WTC11 (cell line): ENCODE data around the gene SCIN. TPM values are rescaled to one million over a fixed set of nuclear protein-coding genes. Genes with fewer than 3 reads are reported as not detected.

Experiments used
- ATAC-seq: fragments of 200-7000 bp; cut with Tn5 transposase; 2 replicates; pipeline ENCODE4 v1.10.0; 2021; ENCODE audit warnings: mild to moderate bottlenecking, moderate library complexity
- CTCF ChIA-PET: fragments of 300-600 bp; sonication (Branson Sonifier 250); formaldehyde crosslinking; loops from one replicate; lab custom pipeline; 2021; ENCODE audit warnings: antibody characterized with exemption; lab: Charles Lee
- POLR2A ChIA-PET: fragments of 350-600 bp; sonication (Branson Sonifier 250); formaldehyde crosslinking; loops from one replicate; lab custom pipeline; 2021; ENCODE audit warnings: antibody characterized with exemption; lab: Charles Lee
- DNase-seq: peaks from one replicate; pipeline ENCODE4 v3.0.0; 2021; ENCODE audit warnings: low spot score
- H3K27ac Mint-ChIP-seq: 2 replicates; pipeline ENCODE4 v1.8.0; 2021; ENCODE audit warnings: mixed read lengths
- H3K27me3 Mint-ChIP-seq: 2 replicates; pipeline ENCODE4 v1.8.0; 2021; ENCODE audit warnings: low read depth, mild to moderate bottlenecking, moderate library complexity, mixed read lengths
- H3K36me3 Mint-ChIP-seq: 2 replicates; pipeline ENCODE4 v1.8.0; 2021; ENCODE audit warnings: mixed read lengths
- H3K4me1 Mint-ChIP-seq: 2 replicates; pipeline ENCODE4 v1.8.0; 2022; ENCODE audit warnings: mixed read lengths
- H3K4me3 Mint-ChIP-seq: 2 replicates; pipeline ENCODE4 v1.8.0; 2021; ENCODE audit warnings: mild to moderate bottlenecking, moderate library complexity, mixed read lengths
- H3K9me3 Mint-ChIP-seq: 2 replicates; pipeline ENCODE4 v1.8.0; 2021; ENCODE audit warnings: mixed read lengths
- ATF2 ChIP-seq: sonication (generic); formaldehyde crosslinking; IDR thresholded peaks from 2 replicates; pipeline ENCODE4 v1.8.1; 2022; ENCODE audit warnings: low read depth, missing genetic modification reagents, borderline replicate concordance
- CREM ChIP-seq: sonication (generic); formaldehyde crosslinking; IDR thresholded peaks from 2 replicates; pipeline ENCODE4 v1.8.1; 2022; ENCODE audit warnings: mild to moderate bottlenecking, missing genetic modification reagents, moderate library complexity
- CTCF ChIP-seq: fragments of 200-600 bp; IDR thresholded peaks from 2 replicates; pipeline ENCODE4 v1.8.0; 2022; ENCODE audit warnings: antibody characterized with exemption
- E2F5 ChIP-seq: sonication (generic); formaldehyde crosslinking; IDR thresholded peaks from 2 replicates; pipeline ENCODE4 v1.8.1; 2022; ENCODE audit warnings: mild to moderate bottlenecking, moderate library complexity, missing genetic modification reagents
- ELF4 ChIP-seq: sonication (generic); formaldehyde crosslinking; IDR thresholded peaks from 2 replicates; pipeline ENCODE4 v1.8.1; 2022; ENCODE audit warnings: low read depth, mild to moderate bottlenecking, moderate library complexity, missing genetic modification reagents
- IRF2 ChIP-seq: sonication (generic); formaldehyde crosslinking; IDR thresholded peaks from 2 replicates; pipeline ENCODE4 v1.8.0; 2022; ENCODE audit warnings: low read depth, missing genetic modification reagents, borderline replicate concordance
- MAX ChIP-seq: sonication (generic); formaldehyde crosslinking; IDR thresholded peaks from 2 replicates; pipeline ENCODE4 v1.8.0; 2022; ENCODE audit warnings: mild to moderate bottlenecking, missing genetic modification reagents
- NFATC4 ChIP-seq: fragments of 250-450 bp; sonication (Bioruptor Pico); IDR thresholded peaks from 2 replicates; pipeline ENCODE4 v1.9.0; 2021; ENCODE audit warnings: mild to moderate bottlenecking
- OVOL2 ChIP-seq: fragments of 250-450 bp; sonication (Bioruptor Pico); IDR thresholded peaks from 2 replicates; pipeline ENCODE4 v1.9.0; 2021; ENCODE audit warnings: mild to moderate bottlenecking, borderline replicate concordance
- SMAD4 ChIP-seq: sonication (generic); formaldehyde crosslinking; IDR thresholded peaks from 2 replicates; pipeline ENCODE4 v1.8.0; 2022; ENCODE audit warnings: mild to moderate bottlenecking, missing genetic modification reagents
- TEAD4 ChIP-seq: sonication (generic); formaldehyde crosslinking; IDR thresholded peaks from 2 replicates; pipeline ENCODE4 v1.8.0; 2022; ENCODE audit warnings: mild to moderate bottlenecking, missing genetic modification reagents
- ZNF219 ChIP-seq: sonication (generic); formaldehyde crosslinking; IDR thresholded peaks from 2 replicates; pipeline ENCODE4 v1.8.0; 2023; ENCODE audit warnings: missing genetic modification reagents, mild to moderate bottlenecking, borderline replicate concordance
- total RNA-seq: library from RNA; stranded (reverse); gene quantifications from 3 replicates; pipeline ENCODE4 v1.2.3, GENCODE V29; 2021
- TF ChIP-seq, protein P1 (sequence below): sonication (generic); formaldehyde crosslinking; IDR thresholded peaks from 2 replicates; pipeline ENCODE4 v1.8.0; 2022; ENCODE audit warnings: mild to moderate bottlenecking, missing genetic modification reagents
- TF ChIP-seq, protein P2 (sequence below): sonication (generic); formaldehyde crosslinking; IDR thresholded peaks from 2 replicates; pipeline ENCODE4 v1.8.0; 2023; ENCODE audit warnings: missing genetic modification reagents, mild to moderate bottlenecking, borderline replicate concordance
- TF ChIP-seq, protein P3 (sequence below): sonication (generic); formaldehyde crosslinking; IDR thresholded peaks from 2 replicates; pipeline ENCODE4 v1.8.1; 2022; ENCODE audit warnings: mild to moderate bottlenecking, missing genetic modification reagents, moderate library complexity, borderline replicate concordance
- TF ChIP-seq, protein P4 (sequence below): sonication (generic); formaldehyde crosslinking; IDR thresholded peaks from 2 replicates; pipeline ENCODE4 v1.8.0; 2023; ENCODE audit warnings: mild to moderate bottlenecking, missing genetic modification reagents

SCIN gene
- total RNA-seq, 1 experiment from 2014 or later: 0.98 TPM

DNA sequence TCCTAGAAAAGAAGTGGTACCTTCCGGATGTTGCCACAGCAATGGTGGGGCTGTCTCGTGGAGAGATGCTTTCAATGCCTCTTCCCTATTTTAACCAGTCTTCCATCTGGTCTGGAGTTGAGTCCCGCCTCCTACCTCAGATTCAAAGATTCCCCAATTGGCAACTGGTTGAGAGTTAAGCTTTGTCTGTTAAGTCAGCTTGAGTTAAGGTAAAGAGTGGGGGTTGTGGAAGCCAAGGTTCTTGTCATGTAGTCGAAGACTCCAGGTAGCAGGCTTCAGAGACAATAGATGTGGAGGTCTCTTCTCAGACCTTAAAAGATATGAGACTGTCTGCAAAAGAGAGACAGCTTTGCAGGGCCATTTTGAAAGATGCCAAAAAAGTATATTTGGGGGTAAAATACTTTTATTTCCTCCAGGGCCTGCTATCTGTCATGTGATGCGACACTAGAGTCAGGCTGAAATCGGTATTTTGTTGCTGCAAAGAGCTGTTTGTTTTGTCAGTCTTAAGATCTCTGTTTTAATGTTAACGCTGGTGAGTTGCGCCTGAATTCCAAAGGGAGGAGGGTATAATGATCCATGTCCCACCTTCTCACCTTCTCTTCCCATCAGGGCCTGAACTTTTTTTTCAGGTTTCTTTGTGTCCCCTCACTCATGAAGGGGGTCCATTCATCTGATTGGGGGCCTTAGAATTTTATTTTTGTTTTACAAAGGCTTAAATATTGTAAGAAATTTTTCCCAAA is 40.4 kb upstream of the SCIN start (continued):
- TF ChIP-seq ZNF219 (CRISPR knock-in tag) (no peak), NFATC4 (CRISPR knock-in tag) (no peak), E2F5 (CRISPR knock-in tag) (no peak), IRF2 (no peak), CTCF (no peak)
- TF ChIP-seq, protein P1, sequence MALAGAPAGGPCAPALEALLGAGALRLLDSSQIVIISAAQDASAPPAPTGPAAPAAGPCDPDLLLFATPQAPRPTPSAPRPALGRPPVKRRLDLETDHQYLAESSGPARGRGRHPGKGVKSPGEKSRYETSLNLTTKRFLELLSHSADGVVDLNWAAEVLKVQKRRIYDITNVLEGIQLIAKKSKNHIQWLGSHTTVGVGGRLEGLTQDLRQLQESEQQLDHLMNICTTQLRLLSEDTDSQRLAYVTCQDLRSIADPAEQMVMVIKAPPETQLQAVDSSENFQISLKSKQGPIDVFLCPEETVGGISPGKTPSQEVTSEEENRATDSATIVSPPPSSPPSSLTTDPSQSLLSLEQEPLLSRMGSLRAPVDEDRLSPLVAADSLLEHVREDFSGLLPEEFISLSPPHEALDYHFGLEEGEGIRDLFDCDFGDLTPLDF (CRISPR knock-in tag): no peak
- TF ChIP-seq, protein P2, sequence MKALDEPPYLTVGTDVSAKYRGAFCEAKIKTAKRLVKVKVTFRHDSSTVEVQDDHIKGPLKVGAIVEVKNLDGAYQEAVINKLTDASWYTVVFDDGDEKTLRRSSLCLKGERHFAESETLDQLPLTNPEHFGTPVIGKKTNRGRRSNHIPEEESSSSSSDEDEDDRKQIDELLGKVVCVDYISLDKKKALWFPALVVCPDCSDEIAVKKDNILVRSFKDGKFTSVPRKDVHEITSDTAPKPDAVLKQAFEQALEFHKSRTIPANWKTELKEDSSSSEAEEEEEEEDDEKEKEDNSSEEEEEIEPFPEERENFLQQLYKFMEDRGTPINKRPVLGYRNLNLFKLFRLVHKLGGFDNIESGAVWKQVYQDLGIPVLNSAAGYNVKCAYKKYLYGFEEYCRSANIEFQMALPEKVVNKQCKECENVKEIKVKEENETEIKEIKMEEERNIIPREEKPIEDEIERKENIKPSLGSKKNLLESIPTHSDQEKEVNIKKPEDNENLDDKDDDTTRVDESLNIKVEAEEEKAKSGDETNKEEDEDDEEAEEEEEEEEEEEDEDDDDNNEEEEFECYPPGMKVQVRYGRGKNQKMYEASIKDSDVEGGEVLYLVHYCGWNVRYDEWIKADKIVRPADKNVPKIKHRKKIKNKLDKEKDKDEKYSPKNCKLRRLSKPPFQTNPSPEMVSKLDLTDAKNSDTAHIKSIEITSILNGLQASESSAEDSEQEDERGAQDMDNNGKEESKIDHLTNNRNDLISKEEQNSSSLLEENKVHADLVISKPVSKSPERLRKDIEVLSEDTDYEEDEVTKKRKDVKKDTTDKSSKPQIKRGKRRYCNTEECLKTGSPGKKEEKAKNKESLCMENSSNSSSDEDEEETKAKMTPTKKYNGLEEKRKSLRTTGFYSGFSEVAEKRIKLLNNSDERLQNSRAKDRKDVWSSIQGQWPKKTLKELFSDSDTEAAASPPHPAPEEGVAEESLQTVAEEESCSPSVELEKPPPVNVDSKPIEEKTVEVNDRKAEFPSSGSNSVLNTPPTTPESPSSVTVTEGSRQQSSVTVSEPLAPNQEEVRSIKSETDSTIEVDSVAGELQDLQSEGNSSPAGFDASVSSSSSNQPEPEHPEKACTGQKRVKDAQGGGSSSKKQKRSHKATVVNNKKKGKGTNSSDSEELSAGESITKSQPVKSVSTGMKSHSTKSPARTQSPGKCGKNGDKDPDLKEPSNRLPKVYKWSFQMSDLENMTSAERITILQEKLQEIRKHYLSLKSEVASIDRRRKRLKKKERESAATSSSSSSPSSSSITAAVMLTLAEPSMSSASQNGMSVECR: no peak

DNA sequence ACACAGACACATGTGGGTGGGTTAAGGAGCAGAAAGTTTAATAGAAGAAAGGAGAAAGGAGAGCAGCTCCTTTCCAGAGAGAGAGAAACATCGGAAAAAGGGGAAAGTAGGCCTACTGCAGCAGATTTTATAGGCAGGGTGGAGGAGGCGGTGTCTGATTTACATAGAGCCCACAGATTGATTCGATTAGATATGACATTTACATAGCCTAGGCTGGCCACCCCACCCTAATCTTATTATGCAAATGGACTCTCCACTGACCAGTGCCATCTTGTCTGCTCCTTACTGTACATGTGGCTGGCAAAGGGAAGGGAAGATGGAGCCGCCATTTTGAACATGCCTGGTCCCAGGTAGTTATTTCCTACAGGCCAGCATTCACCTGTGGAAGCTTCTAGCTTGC is 38.7 kb upstream of the SCIN start:
- no peak overlapping the region for H3K4me3 Mint-ChIP-seq
- H3K4me1 Mint-ChIP-seq: peaks cover 17% of the 10 kb centered on the region
- ChIA-PET CTCF (interaction anchor here (0.7 to 1.4 kb wide), 2 partner anchors 37 to 155 kb away, joined by 3 read pairs; no protein-coding TSS in a partner anchor), POLR2A (no interaction called here)
- no peaks in the 10 kb centered on the region for H3K27me3 Mint-ChIP-seq
- no peak overlapping the region for H3K27ac Mint-ChIP-seq
- H3K36me3 Mint-ChIP-seq: peaks cover 20% of the 10 kb centered on the region
- DNase-seq (no peak), ATAC-seq (no peak)
- H3K9me3 Mint-ChIP-seq: peaks cover 32% of the 10 kb centered on the region
- TF ChIP-seq SMAD4 (no peak), ZNF219 (CRISPR knock-in tag) (no peak), CREM (CRISPR knock-in tag) (no peak), ELF4 (no peak), OVOL2 (CRISPR knock-in tag) (no peak), TEAD4 (CRISPR knock-in tag) (no peak), MAX (no peak), ATF2 (CRISPR knock-in tag) (no peak)
- TF ChIP-seq, protein P3, sequence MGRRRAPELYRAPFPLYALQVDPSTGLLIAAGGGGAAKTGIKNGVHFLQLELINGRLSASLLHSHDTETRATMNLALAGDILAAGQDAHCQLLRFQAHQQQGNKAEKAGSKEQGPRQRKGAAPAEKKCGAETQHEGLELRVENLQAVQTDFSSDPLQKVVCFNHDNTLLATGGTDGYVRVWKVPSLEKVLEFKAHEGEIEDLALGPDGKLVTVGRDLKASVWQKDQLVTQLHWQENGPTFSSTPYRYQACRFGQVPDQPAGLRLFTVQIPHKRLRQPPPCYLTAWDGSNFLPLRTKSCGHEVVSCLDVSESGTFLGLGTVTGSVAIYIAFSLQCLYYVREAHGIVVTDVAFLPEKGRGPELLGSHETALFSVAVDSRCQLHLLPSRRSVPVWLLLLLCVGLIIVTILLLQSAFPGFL: no peak
- TF ChIP-seq, protein P4, sequence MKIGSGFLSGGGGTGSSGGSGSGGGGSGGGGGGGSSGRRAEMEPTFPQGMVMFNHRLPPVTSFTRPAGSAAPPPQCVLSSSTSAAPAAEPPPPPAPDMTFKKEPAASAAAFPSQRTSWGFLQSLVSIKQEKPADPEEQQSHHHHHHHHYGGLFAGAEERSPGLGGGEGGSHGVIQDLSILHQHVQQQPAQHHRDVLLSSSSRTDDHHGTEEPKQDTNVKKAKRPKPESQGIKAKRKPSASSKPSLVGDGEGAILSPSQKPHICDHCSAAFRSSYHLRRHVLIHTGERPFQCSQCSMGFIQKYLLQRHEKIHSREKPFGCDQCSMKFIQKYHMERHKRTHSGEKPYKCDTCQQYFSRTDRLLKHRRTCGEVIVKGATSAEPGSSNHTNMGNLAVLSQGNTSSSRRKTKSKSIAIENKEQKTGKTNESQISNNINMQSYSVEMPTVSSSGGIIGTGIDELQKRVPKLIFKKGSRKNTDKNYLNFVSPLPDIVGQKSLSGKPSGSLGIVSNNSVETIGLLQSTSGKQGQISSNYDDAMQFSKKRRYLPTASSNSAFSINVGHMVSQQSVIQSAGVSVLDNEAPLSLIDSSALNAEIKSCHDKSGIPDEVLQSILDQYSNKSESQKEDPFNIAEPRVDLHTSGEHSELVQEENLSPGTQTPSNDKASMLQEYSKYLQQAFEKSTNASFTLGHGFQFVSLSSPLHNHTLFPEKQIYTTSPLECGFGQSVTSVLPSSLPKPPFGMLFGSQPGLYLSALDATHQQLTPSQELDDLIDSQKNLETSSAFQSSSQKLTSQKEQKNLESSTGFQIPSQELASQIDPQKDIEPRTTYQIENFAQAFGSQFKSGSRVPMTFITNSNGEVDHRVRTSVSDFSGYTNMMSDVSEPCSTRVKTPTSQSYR (CRISPR knock-in tag): no peak
